PC-3 (cell line): ENCODE measurements around the gene COPG2. TPM values are rescaled to one million over a fixed set of nuclear protein-coding genes. Genes with fewer than 3 reads are reported as not detected.

ENCODE experiments used
- ATAC-seq: fragments of 200-7000 bp; cut with Tn5 transposase; 2 replicates; pipeline ENCODE4 v1.9.1; 2020; ENCODE audit warnings: mild to moderate bottlenecking, moderate library complexity
- BruUV-seq: library from RNA; stranded (reverse); fragments of 400-500 nt; replicated peaks from 2 replicates; lab custom pipeline; 2021; lab: Mats Ljungman, UMichigan
- CTCF ChIA-PET: fragments of 300-600 bp; sonication (Branson Sonifier 250); formaldehyde crosslinking; loops from one replicate; lab custom pipeline; 2022; ENCODE audit warnings: antibody characterized with exemption; lab: Charles Lee
- POLR2A ChIA-PET: fragments of 300-600 bp; sonication (Branson Sonifier 250); formaldehyde crosslinking; loops from one replicate; lab custom pipeline; 2022; ENCODE audit warnings: antibody characterized with exemption; ENCODE audit not compliant: unreplicated experiment; lab: Charles Lee
- DNase-seq: peaks from one replicate; pipeline ENCODE4 v3.0.0-alpha.2; 2015
- H2AFZ ChIP-seq: fragments of 300-600 bp; sonication (generic); 2 replicates; pipeline ENCODE4 v1.6.0; 2016; ENCODE audit warnings: antibody characterized with exemption, low read length
- H3F3A ChIP-seq: fragments of 300-600 bp; sonication (generic); one replicate; pipeline ENCODE4 v1.6.0; 2017; ENCODE audit warnings: antibody characterized with exemption, low read length, control low read depth, mild to moderate bottlenecking; ENCODE audit not compliant: unreplicated experiment
- H3K27ac ChIP-seq: fragments of 300-600 bp; sonication (generic); 2 replicates; pipeline ENCODE4 v1.5.1; 2016; ENCODE audit warnings: mild to moderate bottlenecking, low read length
- H3K27me3 ChIP-seq: fragments of 300-600 bp; sonication (generic); 2 replicates; pipeline ENCODE4 v1.6.1; 2016; ENCODE audit warnings: low read length, mixed read lengths
- H3K36me3 ChIP-seq: fragments of 300-600 bp; sonication (generic); 2 replicates; pipeline ENCODE4 v1.6.1; 2016; ENCODE audit warnings: low read depth, mixed run types, low read length, mixed read lengths
- H3K4me1 ChIP-seq: fragments of 300-600 bp; sonication (generic); 2 replicates; pipeline ENCODE4 v1.5.1; 2016; ENCODE audit warnings: low read length; ENCODE audit not compliant: insufficient read depth
- H3K4me2 ChIP-seq: fragments of 300-600 bp; sonication (generic); 2 replicates; pipeline ENCODE4 v1.6.0; 2016; ENCODE audit warnings: low read length
- H3K4me3 ChIP-seq: fragments of 300-600 bp; sonication (generic); 2 replicates; pipeline ENCODE4 v1.5.1; 2016; ENCODE audit warnings: mild to moderate bottlenecking, low read length, mixed read lengths
- H3K79me2 ChIP-seq: fragments of 300-600 bp; sonication (generic); 2 replicates; pipeline ENCODE4 v1.6.1; 2017; ENCODE audit warnings: low read length, mixed read lengths
- H3K9ac ChIP-seq: fragments of 300-600 bp; sonication (generic); 2 replicates; pipeline ENCODE4 v1.6.0; 2016; ENCODE audit warnings: mild to moderate bottlenecking, low read length
- H3K9me2 ChIP-seq: fragments of 300-600 bp; sonication (generic); replicated peaks from 2 replicates; pipeline ENCODE4 v1.6.1; 2016; ENCODE audit warnings: mixed run types, low read length, mixed read lengths
- H3K9me3 ChIP-seq: fragments of 300-600 bp; sonication (generic); 2 replicates; pipeline ENCODE4 v1.6.1; 2016; ENCODE audit warnings: low read length, mixed read lengths
- H4K20me1 ChIP-seq: fragments of 300-600 bp; sonication (generic); 2 replicates; pipeline ENCODE4 v1.6.1; 2016; ENCODE audit warnings: low read length, mixed read lengths
- CTCF ChIP-seq: fragments of 300-600 bp; sonication (generic); conservative IDR thresholded peaks from 2 replicates; pipeline ENCODE4 v1.5.1; 2017; ENCODE audit warnings: antibody characterized with exemption, low read depth, mild to moderate bottlenecking, low read length
- EZH2 ChIP-seq: fragments of 300-600 bp; sonication (generic); IDR thresholded peaks from one replicate; pipeline ENCODE4 v1.6.1; 2017; ENCODE audit warnings: antibody characterized with exemption, mild to moderate bottlenecking, low read length; ENCODE audit not compliant: unreplicated experiment
- EZH2phosphoT487 ChIP-seq: fragments of 300-600 bp; sonication (generic); IDR thresholded peaks from 2 replicates; pipeline ENCODE4 v1.6.1; 2018; ENCODE audit warnings: mild to moderate bottlenecking, antibody characterized with exemption, low read length, borderline replicate concordance
- intact Hi-C: fragments of 100-400 bp; cut with micrococcal nuclease; formaldehyde crosslinking; loops from 2 replicates; pipeline ENCODE4 v1.9.0; 2023
- total RNA-seq: library from RNA; depleted of rRNA; stranded (reverse); fragments of >200 nt; gene quantifications from 2 replicates; pipeline ENCODE4 v1.2.3, GENCODE V29; 2014

The COPG2 gene
- total RNA-seq, 1 experiment from 2014 or later: 9.1 TPM

DNA sequence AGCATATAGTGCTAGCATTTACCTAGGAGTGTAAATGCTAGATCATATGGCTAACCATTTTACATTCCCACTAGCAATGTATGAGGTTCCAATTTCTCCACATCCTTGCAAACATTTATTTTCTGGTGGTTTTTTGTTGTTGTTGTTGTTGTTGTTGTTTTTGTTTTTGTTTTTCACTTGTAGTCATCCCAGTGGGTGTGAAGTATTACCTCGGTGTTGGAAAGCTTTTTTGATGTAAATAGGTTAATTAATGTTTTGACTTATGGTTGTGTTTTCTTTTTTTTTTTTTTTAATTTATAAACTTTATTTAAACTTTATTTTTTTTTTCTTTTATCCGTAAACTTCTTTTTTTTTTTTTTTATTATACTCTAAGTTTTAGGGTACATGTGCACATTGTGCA, 33.1 kb upstream of the COPG2 start:
- Histone ChIP-seq H3K9me3 (no peaks in the 10 kb centered on the region; the same call in 1 of the 2 replicates), H3K27me3 (peaks cover 5% of the 10 kb centered on the region; the same call in 1 of the 2 replicates), H3K9me2 (no peaks in the 10 kb centered on the region), H3K9ac (no peak overlapping the region), H3K4me2 (no peak overlapping the region), H3K79me2 (no peaks in the 10 kb centered on the region), H3F3A (no peaks in the 10 kb centered on the region), H3K4me1 (no peaks in the 10 kb centered on the region), H3K36me3 (no peaks in the 10 kb centered on the region), H2AFZ (no peak overlapping the region), H3K27ac (no peak overlapping the region), H3K4me3 (no peak overlapping the region), H4K20me1 (no peaks in the 10 kb centered on the region)
- no peak for DNase-seq
- CTCF ChIA-PET: no interaction called here
- no peak for TF ChIP-seq EZH2
- no peak for TF ChIP-seq CTCF
- TF ChIP-seq EZH2phosphoT487: no peak
- POLR2A ChIA-PET: no interaction called here
- intact Hi-C loops: no loop called here
- BruUV-seq: no TSS peak
- ATAC-seq: no peak

DNA sequence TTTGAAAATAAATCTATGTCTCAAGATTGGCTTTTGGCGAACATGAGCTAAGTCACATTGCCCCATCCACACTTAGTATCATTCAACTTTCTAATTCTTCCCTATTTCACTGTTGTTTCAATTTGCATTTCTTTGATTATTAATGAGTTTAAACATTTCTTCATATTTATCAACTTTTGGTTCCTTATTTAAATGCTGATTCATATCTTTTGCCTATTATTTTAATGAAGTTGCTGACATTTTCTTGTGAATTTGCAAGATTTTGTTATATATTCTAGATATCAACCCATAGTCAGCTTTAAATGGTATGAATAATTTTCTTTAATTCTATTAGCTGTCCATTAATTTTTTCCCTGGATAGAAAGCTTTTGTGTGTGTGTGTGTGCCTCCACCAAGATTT, 32.2 kb upstream of the COPG2 start:
- no peak overlapping the region for H3K27ac ChIP-seq
- no peaks in the 10 kb centered on the region for H3K36me3 ChIP-seq

DNA sequence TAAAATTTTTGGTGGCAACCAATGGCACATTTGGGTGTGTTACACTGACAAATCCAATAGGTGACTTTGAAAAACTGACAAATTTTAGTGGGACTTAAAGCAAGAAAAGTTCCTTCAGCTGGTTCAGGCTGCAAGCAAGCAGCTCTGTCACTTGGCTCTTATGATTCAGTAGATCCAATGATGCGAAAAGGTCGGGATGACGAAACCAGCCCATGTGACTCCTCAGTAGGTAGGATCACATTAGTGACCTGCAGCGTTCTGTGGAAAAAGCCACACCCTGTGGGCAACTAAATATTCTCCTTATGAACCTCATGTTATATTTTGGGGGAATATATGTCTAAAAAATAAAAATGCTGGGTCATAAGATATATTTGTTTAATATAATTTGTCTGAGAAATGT, 31.1 kb upstream of the COPG2 start:
- H3K9me2 ChIP-seq: no peaks in the 10 kb centered on the region
- intact Hi-C loops: no loop called here
- H3K4me2 ChIP-seq: no peak overlapping the region
- no peak overlapping the region for H3K9ac ChIP-seq
- no peak overlapping the region for H3K4me3 ChIP-seq
- H3K27ac ChIP-seq: no peak overlapping the region
- no peaks in the 10 kb centered on the region for H3K27me3 ChIP-seq
- DNase-seq: no peak
- H3K36me3 ChIP-seq: no peaks in the 10 kb centered on the region
- H3K79me2 ChIP-seq: no peaks in the 10 kb centered on the region
- H2AFZ ChIP-seq: no peak overlapping the region
- no peaks in the 10 kb centered on the region for H3K4me1 ChIP-seq
- no peaks in the 10 kb centered on the region for H3K9me3 ChIP-seq
- ChIA-PET POLR2A (no interaction called here), CTCF (no interaction called here)
- H3F3A ChIP-seq: no peaks in the 10 kb centered on the region
- H4K20me1 ChIP-seq: no peaks in the 10 kb centered on the region
- TF ChIP-seq CTCF (no peak), EZH2phosphoT487 (no peak), EZH2 (no peak)
- no peak for ATAC-seq
- BruUV-seq: no TSS peak

More for the DNA sequence above, 32.2 kb upstream of the COPG2 start:
- intact Hi-C loops: no loop called here
- Histone ChIP-seq H3K4me1 (no peaks in the 10 kb centered on the region), H3F3A (no peaks in the 10 kb centered on the region), H4K20me1 (no peaks in the 10 kb centered on the region), H3K9me3 (no peaks in the 10 kb centered on the region), H3K4me2 (no peak overlapping the region), H3K9me2 (no peaks in the 10 kb centered on the region), H2AFZ (no peak overlapping the region), H3K9ac (no peak overlapping the region), H3K79me2 (no peaks in the 10 kb centered on the region), H3K4me3 (no peak overlapping the region), H3K27me3 (no peaks in the 10 kb centered on the region)
- DNase-seq: no peak
- no peak for TF ChIP-seq EZH2phosphoT487
- no peak for ATAC-seq
- BruUV-seq: no TSS peak
- ChIA-PET CTCF (no interaction called here), POLR2A (no interaction called here)
